ENCODE data around the gene CCL13. TPM values are rescaled to one million over a fixed set of nuclear protein-coding genes. Genes with fewer than 3 reads are reported as not detected.
A peak's percentile ranks its signal among the peaks of the same experiment; 100 is the strongest.

The CCL13 gene
- total RNA-seq, 3 donors from 2014 or later = 1.9 to 6.5 (median 2.2) TPM

DNA sequence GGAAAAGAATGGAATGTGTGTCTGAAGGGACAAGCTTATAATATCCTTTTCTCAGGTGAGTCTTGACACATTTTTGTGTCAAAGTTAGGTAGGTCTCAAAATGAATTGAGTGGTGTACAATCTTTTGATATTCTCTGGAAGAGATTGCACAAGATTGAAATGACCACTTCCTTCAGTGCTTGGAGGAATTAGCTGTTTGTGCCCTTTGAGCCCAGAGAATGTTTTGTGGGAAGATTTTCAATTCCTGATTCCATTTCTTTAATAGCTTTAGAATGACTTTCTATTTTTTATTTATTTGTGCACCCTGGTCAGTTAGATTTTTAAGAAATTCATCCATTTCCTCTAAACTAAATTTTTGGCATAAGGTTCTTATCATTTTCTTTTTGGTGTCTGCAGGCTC is 1.6 kb upstream of the CCL13 start:
- no peaks in the 10 kb centered on the region for H3K9me3 ChIP-seq
- H3K4me1 ChIP-seq (ENCODE audit: low read depth) = no peaks in the 10 kb centered on the region
- DNase-seq (no peak), ATAC-seq (no peak)
- no peaks in the 10 kb centered on the region for H3K36me3 ChIP-seq (ENCODE audit: low read depth)
- H3K4me3 ChIP-seq = no peak overlapping the region
- intact Hi-C loops (cut with DNase I, micrococcal nuclease) = no loop called here
- TF ChIP-seq, protein P1, sequence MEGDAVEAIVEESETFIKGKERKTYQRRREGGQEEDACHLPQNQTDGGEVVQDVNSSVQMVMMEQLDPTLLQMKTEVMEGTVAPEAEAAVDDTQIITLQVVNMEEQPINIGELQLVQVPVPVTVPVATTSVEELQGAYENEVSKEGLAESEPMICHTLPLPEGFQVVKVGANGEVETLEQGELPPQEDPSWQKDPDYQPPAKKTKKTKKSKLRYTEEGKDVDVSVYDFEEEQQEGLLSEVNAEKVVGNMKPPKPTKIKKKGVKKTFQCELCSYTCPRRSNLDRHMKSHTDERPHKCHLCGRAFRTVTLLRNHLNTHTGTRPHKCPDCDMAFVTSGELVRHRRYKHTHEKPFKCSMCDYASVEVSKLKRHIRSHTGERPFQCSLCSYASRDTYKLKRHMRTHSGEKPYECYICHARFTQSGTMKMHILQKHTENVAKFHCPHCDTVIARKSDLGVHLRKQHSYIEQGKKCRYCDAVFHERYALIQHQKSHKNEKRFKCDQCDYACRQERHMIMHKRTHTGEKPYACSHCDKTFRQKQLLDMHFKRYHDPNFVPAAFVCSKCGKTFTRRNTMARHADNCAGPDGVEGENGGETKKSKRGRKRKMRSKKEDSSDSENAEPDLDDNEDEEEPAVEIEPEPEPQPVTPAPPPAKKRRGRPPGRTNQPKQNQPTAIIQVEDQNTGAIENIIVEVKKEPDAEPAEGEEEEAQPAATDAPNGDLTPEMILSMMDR (IDR thresholded peaks at IDR 0.05) = no peak

- H3K4me1 ChIP-seq (ENCODE audit: low read depth) = no peaks in the 10 kb centered on the region
- no peak overlapping the region for H3K4me3 ChIP-seq
- DNase-seq = no peak
- H3K9me3 ChIP-seq = no peaks in the 10 kb centered on the region
- TF ChIP-seq, protein P1 (IDR thresholded peaks at IDR 0.05) = no peak
- no peak for ATAC-seq
- H3K36me3 ChIP-seq (ENCODE audit: low read depth) = no peaks in the 10 kb centered on the region
- intact Hi-C loops (cut with DNase I, micrococcal nuclease) = no loop called here
Observed at GRCh38 chr17:34357398-34357797, 1.1 kb downstream of the CCL13 start.

GRCh38 chr17:34358631-34359030 is 2.4 kb downstream of the CCL13 start:
- Histone ChIP-seq H3K4me1 (ENCODE audit: low read depth) (no peaks in the 10 kb centered on the region), H3K9me3 (no peaks in the 10 kb centered on the region), H3K36me3 (ENCODE audit: low read depth) (no peaks in the 10 kb centered on the region), H3K4me3 (no peak overlapping the region)
- DNase-seq (no peak), ATAC-seq (no peak)
- TF ChIP-seq, protein P1 (IDR thresholded peaks at IDR 0.05) = no peak
- intact Hi-C loops (cut with DNase I, micrococcal nuclease) = no loop called here

- intact Hi-C loops (cut with DNase I, micrococcal nuclease) = loop anchor here (2.0 to 5.0 kb wide), 2 partner anchors 162 to 163 kb away; no protein-coding TSS in a partner anchor
- no peak for ATAC-seq
- H3K4me3 ChIP-seq = no peak overlapping the region
Observed at GRCh38 chr17:34360601-34361270, 4.5 kb downstream of the CCL13 start.

DNA sequence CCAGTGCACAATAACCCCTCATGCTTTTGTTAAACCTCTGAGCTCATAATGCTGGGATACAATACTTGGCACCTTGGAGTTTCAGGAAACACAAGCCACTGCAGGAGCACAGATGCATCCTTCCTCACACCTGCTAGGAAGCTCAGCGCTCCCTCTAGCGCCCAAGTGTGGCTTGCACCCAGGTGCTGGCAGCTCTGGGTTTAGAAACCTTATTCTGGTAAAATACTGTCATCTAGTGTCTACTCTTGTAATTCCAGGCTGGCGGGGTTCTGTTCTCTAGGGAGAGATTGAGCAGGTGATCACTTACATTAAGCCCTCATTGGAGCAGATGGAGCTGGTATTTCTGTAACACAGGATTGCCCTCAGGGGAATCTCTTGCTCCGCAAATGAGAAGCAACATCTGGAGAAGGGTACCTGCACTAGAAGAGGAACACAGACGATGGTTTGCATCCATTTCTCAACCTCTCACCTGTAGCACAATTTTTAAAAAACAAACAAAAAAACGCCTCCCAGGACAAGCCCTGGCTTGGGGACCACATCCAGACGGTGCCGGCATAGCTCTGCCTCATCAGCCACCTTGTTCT is 5.3 kb downstream of the CCL13 start:
- ATAC-seq (peak; percentile 97), DNase-seq (peak; percentile 86 to 96 (median 91))
- Histone ChIP-seq H3K9me3 (no peaks in the 10 kb centered on the region), H3K4me1 (ENCODE audit: low read depth) (no peaks in the 10 kb centered on the region), H3K36me3 (ENCODE audit: low read depth) (no peaks in the 10 kb centered on the region), H3K4me3 (no peak overlapping the region)
- intact Hi-C loops (cut with DNase I, micrococcal nuclease) = loop anchor here (2.0 to 5.0 kb wide), 2 partner anchors 163 to 164 kb away; no protein-coding TSS in a partner anchor
- TF ChIP-seq, protein P1 (IDR thresholded peaks at IDR 0.05) = peak; percentile 87

More at GRCh38 chr17:34360601-34361270, 4.5 kb downstream of the CCL13 start:
- Histone ChIP-seq H3K4me1 (ENCODE audit: low read depth) (no peaks in the 10 kb centered on the region), H3K36me3 (ENCODE audit: low read depth) (no peaks in the 10 kb centered on the region), H3K9me3 (no peaks in the 10 kb centered on the region)
- DNase-seq = no peak
- TF ChIP-seq, protein P1 (IDR thresholded peaks at IDR 0.05) = no peak

Measured in mucosa of descending colon (tissue), 3 donors.